Measurements from ENCODE around the gene EPB41L2.

EPB41L2 gene

GRCh38 chr6:131036601-131037000 is 26.4 kb downstream of the EPB41L2 start:
- TF ChIP-seq, protein P1, sequence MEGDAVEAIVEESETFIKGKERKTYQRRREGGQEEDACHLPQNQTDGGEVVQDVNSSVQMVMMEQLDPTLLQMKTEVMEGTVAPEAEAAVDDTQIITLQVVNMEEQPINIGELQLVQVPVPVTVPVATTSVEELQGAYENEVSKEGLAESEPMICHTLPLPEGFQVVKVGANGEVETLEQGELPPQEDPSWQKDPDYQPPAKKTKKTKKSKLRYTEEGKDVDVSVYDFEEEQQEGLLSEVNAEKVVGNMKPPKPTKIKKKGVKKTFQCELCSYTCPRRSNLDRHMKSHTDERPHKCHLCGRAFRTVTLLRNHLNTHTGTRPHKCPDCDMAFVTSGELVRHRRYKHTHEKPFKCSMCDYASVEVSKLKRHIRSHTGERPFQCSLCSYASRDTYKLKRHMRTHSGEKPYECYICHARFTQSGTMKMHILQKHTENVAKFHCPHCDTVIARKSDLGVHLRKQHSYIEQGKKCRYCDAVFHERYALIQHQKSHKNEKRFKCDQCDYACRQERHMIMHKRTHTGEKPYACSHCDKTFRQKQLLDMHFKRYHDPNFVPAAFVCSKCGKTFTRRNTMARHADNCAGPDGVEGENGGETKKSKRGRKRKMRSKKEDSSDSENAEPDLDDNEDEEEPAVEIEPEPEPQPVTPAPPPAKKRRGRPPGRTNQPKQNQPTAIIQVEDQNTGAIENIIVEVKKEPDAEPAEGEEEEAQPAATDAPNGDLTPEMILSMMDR (IDR thresholded peaks at IDR 0.05), result no peak
- Histone ChIP-seq H3K36me3 (no peaks in the 10 kb centered on the region), H3K27me3 (no peaks in the 10 kb centered on the region), H3K9me3 (no peaks in the 10 kb centered on the region), H3K4me1 (ENCODE audit: control insufficient read depth in 1 of 2, insufficient read depth in 1 of 2, low read depth in 1 of 2, low read length in 1 of 2) (no peaks in the 10 kb centered on the region), H3K27ac (no peak overlapping the region), H3K4me3 (ENCODE audit: low read depth in 1 of 2, low read length in 1 of 2) (no peak overlapping the region)

- TF ChIP-seq, protein P1 (IDR thresholded peaks at IDR 0.05), result no peak
Measured at GRCh38 chr6:131036143-131036542, 26.9 kb downstream of the EPB41L2 start.

GRCh38 chr6:131035582-131035981 is 27.5 kb downstream of the EPB41L2 start:
- Histone ChIP-seq H3K27me3 (no peaks in the 10 kb centered on the region), H3K9me3 (no peaks in the 10 kb centered on the region), H3K27ac (no peak overlapping the region), H3K36me3 (no peaks in the 10 kb centered on the region), H3K4me3 (ENCODE audit: low read depth in 1 of 2, low read length in 1 of 2) (no peak overlapping the region), H3K4me1 (ENCODE audit: control insufficient read depth in 1 of 2, insufficient read depth in 1 of 2, low read depth in 1 of 2, low read length in 1 of 2) (no peaks in the 10 kb centered on the region)
- TF ChIP-seq, protein P1 (IDR thresholded peaks at IDR 0.05), result no peak

More at GRCh38 chr6:131036143-131036542, 26.9 kb downstream of the EPB41L2 start:
- Histone ChIP-seq H3K9me3 (no peaks in the 10 kb centered on the region), H3K27me3 (no peaks in the 10 kb centered on the region), H3K4me1 (ENCODE audit: control insufficient read depth in 1 of 2, insufficient read depth in 1 of 2, low read depth in 1 of 2, low read length in 1 of 2) (no peaks in the 10 kb centered on the region), H3K27ac (no peak overlapping the region), H3K36me3 (no peaks in the 10 kb centered on the region), H3K4me3 (ENCODE audit: low read depth in 1 of 2, low read length in 1 of 2) (no peak overlapping the region)

DNA sequence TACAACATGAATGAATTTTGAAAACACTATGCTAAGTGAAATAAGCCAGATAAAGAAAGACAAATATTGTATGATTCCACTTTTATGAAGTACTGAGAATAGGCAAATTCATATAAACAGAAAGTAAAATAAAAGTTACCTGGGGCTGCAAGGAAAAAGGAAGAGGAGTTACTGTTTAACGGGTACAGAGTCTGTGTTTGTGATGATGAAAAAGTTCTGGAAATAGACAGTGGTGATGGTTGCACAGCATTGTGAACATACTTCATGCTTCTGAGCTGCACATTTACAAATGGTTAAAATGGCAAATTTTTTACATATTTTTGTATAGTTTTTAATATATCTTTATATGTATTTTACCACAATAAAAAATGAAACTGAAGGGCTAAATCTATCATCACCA is 29.4 kb downstream of the EPB41L2 start:
- no peak overlapping the region for H3K27ac ChIP-seq
- H3K4me1 ChIP-seq (ENCODE audit: control insufficient read depth in 1 of 2, insufficient read depth in 1 of 2, low read depth in 1 of 2, low read length in 1 of 2), result no peaks in the 10 kb centered on the region
- H3K4me3 ChIP-seq (ENCODE audit: low read depth in 1 of 2, low read length in 1 of 2), result no peak overlapping the region
- TF ChIP-seq, protein P1 (IDR thresholded peaks at IDR 0.05), result no peak
- H3K36me3 ChIP-seq, result no peaks in the 10 kb centered on the region
- H3K9me3 ChIP-seq, result no peaks in the 10 kb centered on the region
- H3K27me3 ChIP-seq, result no peaks in the 10 kb centered on the region

- H3K4me1 ChIP-seq (ENCODE audit: control insufficient read depth in 1 of 2, insufficient read depth in 1 of 2, low read depth in 1 of 2, low read length in 1 of 2), result no peaks in the 10 kb centered on the region
- H3K27ac ChIP-seq, result no peak overlapping the region
- TF ChIP-seq, protein P1 (IDR thresholded peaks at IDR 0.05), result no peak
- no peaks in the 10 kb centered on the region for H3K9me3 ChIP-seq
- no peaks in the 10 kb centered on the region for H3K27me3 ChIP-seq
- H3K4me3 ChIP-seq (ENCODE audit: low read depth in 1 of 2, low read length in 1 of 2), result no peak overlapping the region
- H3K36me3 ChIP-seq, result no peaks in the 10 kb centered on the region
Measured at GRCh38 chr6:131029626-131030297, 33.3 kb downstream of the EPB41L2 start.
